ENCODE measurements around the gene ITGBL1.

DNA sequence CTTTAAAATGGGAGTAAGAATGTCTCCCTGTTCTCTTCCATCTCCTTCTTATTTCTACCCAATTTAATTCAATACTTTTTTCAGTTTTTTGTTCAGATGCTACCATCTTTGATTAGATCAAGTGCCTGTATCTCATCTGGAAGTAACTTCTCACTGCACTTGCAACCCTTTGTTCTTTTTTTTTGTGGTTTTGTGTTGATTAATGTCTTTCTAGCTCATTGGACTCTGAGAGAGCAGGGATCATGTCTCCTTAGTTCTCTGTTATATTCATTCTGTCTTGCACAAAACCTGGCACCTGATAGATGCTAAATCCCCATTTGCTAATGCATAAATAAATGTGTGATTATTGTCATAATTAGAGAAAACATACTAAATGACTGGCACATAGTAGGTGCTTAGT lies 834 bp upstream of the ITGBL1 start:
- TF ChIP-seq POLR2A (IDR thresholded peaks at IDR 0.05), result no peak
- TF ChIP-seq, protein P1, sequence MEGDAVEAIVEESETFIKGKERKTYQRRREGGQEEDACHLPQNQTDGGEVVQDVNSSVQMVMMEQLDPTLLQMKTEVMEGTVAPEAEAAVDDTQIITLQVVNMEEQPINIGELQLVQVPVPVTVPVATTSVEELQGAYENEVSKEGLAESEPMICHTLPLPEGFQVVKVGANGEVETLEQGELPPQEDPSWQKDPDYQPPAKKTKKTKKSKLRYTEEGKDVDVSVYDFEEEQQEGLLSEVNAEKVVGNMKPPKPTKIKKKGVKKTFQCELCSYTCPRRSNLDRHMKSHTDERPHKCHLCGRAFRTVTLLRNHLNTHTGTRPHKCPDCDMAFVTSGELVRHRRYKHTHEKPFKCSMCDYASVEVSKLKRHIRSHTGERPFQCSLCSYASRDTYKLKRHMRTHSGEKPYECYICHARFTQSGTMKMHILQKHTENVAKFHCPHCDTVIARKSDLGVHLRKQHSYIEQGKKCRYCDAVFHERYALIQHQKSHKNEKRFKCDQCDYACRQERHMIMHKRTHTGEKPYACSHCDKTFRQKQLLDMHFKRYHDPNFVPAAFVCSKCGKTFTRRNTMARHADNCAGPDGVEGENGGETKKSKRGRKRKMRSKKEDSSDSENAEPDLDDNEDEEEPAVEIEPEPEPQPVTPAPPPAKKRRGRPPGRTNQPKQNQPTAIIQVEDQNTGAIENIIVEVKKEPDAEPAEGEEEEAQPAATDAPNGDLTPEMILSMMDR (IDR thresholded peaks at IDR 0.05 in 4 of 5, conservative IDR thresholded peaks at IDR 0.05 in 1 of 5), result no peak
